Uterus (tissue), 4 donors: Measurements from ENCODE around the gene TESK2. TPM values are rescaled to one million over a fixed set of nuclear protein-coding genes. Genes with fewer than 3 reads are reported as not detected.

Experiments used
- DNase-seq, 2 donors: peaks; one replicate each; pipeline ENCODE4 v3.0.0-alpha.2; 2019 to 2020
- H3K27ac ChIP-seq, 2 donors: fragments of 200-600 bp; sonication (generic); 1 replicate in 1 of 2; 2 replicates in 1 of 2; pipeline ENCODE4 v1.5.1; 2016 to 2018
- H3K27me3 ChIP-seq, 2 donors: fragments of 200-600 bp; sonication (generic); one replicate each; pipeline ENCODE4 v1.5.1; 2018 to 2019; ENCODE audit warnings: control low read depth in 1 of 2
- H3K36me3 ChIP-seq, 2 donors: fragments of 200-600 bp; sonication (generic); one replicate each; pipeline ENCODE4 v1.5.1; 2019; ENCODE audit warnings: control low read depth in 1 of 2
- H3K4me1 ChIP-seq, 2 donors: fragments of 200-600 bp; sonication (generic); one replicate each; pipeline ENCODE4 v1.5.1; 2018 to 2019; ENCODE audit warnings: control low read depth in 1 of 2
- H3K4me3 ChIP-seq, 2 donors: fragments of 200-600 bp; sonication (generic); 1 replicate in 1 of 2; 2 replicates in 1 of 2; pipeline ENCODE4 v1.5.1; 2018 to 2019; ENCODE audit warnings: mild to moderate bottlenecking in 1 of 2
- H3K9me3 ChIP-seq, 2 donors: fragments of 200-600 bp; sonication (generic); one replicate each; pipeline ENCODE4 v1.5.1; 2019; ENCODE audit warnings: control low read depth in 1 of 2
- POLR2A ChIP-seq, 2 donors: fragments of 450-650 bp; IDR thresholded peaks; one replicate each; pipeline ENCODE4 v1.6.1; 2016; ENCODE audit warnings: antibody characterized with exemption in 2 of 2, mild to moderate bottlenecking in 1 of 2, moderate library complexity in 1 of 2
- intact Hi-C: fragments of 100-400 bp; cut with DNase I; formaldehyde crosslinking; loops from one replicate; pipeline ENCODE4 v1.15.1; 2023; ENCODE audit warnings: low total_unique reads
- total RNA-seq, 4 donors: library from RNA; depleted of rRNA in 3 of 4; stranded (reverse); fragments of >200 nt in 3 of 4; gene quantifications; one replicate each; pipeline versions ENCODE4 v1.1.0 to v1.2.4, GENCODE V29; 2014 to 2023
- TF ChIP-seq, protein P1 (sequence below), 4 experiments: fragments of 200-600 bp in 2 of 4; fragments of 450-650 bp in 2 of 4; sonication (generic) in 2 of 4; IDR thresholded peaks; one replicate each; pipeline ENCODE4 v1.5.1; 2016 to 2019; ENCODE audit warnings: antibody characterized with exemption in 4 of 4, mild to moderate bottlenecking in 2 of 4, moderate library complexity in 1 of 4
- donor health status: DM: yes; HTN: yes; CAD: no.

Gene TESK2
- total RNA-seq, 4 donors from 2014 or later, result 0.29 to 7.5 (median 2.1) TPM

- Histone ChIP-seq H3K4me3 (no peak overlapping the region), H3K9me3 (no peaks in the 10 kb centered on the region), H3K27me3 (no peaks in the 10 kb centered on the region), H3K4me1 (no peaks in the 10 kb centered on the region), H3K27ac (no peak overlapping the region), H3K36me3 (no peaks in the 10 kb centered on the region)
- no peak for DNase-seq
- no peak for TF ChIP-seq POLR2A (IDR thresholded peaks at IDR 0.05)
- TF ChIP-seq, protein P1, sequence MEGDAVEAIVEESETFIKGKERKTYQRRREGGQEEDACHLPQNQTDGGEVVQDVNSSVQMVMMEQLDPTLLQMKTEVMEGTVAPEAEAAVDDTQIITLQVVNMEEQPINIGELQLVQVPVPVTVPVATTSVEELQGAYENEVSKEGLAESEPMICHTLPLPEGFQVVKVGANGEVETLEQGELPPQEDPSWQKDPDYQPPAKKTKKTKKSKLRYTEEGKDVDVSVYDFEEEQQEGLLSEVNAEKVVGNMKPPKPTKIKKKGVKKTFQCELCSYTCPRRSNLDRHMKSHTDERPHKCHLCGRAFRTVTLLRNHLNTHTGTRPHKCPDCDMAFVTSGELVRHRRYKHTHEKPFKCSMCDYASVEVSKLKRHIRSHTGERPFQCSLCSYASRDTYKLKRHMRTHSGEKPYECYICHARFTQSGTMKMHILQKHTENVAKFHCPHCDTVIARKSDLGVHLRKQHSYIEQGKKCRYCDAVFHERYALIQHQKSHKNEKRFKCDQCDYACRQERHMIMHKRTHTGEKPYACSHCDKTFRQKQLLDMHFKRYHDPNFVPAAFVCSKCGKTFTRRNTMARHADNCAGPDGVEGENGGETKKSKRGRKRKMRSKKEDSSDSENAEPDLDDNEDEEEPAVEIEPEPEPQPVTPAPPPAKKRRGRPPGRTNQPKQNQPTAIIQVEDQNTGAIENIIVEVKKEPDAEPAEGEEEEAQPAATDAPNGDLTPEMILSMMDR (IDR thresholded peaks at IDR 0.05), result no peak
- intact Hi-C loops, result no loop called here
Observed at GRCh38 chr1:45334308-45335245, 156.4 kb downstream of the TESK2 start.

GRCh38 chr1:45332346-45332720 lies 158.6 kb downstream of the TESK2 start:
- H3K36me3 ChIP-seq, result no peaks in the 10 kb centered on the region
- no peaks in the 10 kb centered on the region for H3K9me3 ChIP-seq
- H3K4me3 ChIP-seq, result no peak overlapping the region
- no peaks in the 10 kb centered on the region for H3K27me3 ChIP-seq
- peaks cover 0 to under 1% of the 10 kb centered on the region in 2 donors for H3K4me1 ChIP-seq
- no peak for DNase-seq
- TF ChIP-seq POLR2A (IDR thresholded peaks at IDR 0.05), result no peak
- TF ChIP-seq, protein P1 (IDR thresholded peaks at IDR 0.05), result no peak
- H3K27ac ChIP-seq, result no peak overlapping the region
- intact Hi-C loops, result no loop called here

DNA sequence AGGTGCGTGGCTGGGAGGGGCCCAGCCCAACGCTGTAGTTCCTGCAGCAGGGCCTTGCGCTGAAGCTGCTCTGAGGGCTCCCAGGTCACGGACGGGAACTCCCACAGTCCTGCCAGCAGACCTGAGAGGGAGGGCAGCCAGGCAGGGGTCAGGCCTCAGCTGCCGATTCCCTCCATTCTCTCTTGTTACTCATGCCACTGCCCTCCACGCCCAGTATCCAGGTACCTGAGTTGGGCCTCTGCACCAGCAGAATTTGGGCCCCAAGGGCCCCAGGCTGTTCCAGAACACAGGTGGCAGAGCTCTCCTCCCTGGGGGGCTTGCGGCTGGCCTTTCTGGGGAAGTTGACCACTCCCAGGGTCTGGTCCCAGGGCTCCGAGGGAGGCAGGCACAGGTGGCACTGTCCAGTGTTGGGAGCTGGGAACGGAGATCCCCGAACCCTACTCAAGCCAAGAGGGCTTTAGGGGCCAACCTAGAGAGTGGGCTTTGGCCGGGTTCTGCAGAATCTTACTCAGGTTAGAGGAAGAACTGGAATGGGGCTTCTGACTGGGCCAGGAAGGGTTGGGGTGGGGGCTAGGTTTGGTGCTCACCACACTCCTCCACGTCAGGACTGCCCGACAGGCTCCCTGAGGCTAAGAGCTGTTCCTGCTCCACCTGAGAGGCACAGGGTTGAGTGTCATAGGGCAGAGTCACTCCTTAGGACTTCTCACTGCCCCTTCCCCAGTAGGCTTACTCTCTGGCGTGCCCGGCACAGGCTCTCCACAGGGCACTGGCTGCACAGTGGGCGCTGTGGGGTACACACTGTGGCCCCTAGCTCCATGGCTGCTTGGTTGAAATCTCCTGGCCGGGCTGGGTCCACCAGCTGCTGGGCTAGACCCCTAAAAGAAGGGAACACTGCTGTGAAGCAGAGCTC lies 159.3 kb downstream of the TESK2 start:
- H3K36me3 ChIP-seq, result no peaks in the 10 kb centered on the region

GRCh38 chr1:45329445-45329844 lies 161.5 kb downstream of the TESK2 start:
- H3K9me3 ChIP-seq, result no peaks in the 10 kb centered on the region
- TF ChIP-seq, protein P1 (IDR thresholded peaks at IDR 0.05), result no peak
- no peak for TF ChIP-seq POLR2A (IDR thresholded peaks at IDR 0.05)
- H3K36me3 ChIP-seq, result no peaks in the 10 kb centered on the region
- DNase-seq, result no peak
- H3K4me1 ChIP-seq, result peaks cover 0 to 3% of the 10 kb centered on the region in 2 donors
- H3K27me3 ChIP-seq, result no peaks in the 10 kb centered on the region
- H3K4me3 ChIP-seq, result no peak overlapping the region
- no peak overlapping the region for H3K27ac ChIP-seq
- intact Hi-C loops, result no loop called here

More for the DNA sequence above, 159.3 kb downstream of the TESK2 start:
- Histone ChIP-seq H3K4me3 (no peak overlapping the region), H3K27ac (no peak overlapping the region), H3K9me3 (no peaks in the 10 kb centered on the region), H3K27me3 (no peaks in the 10 kb centered on the region), H3K4me1 (peaks cover 0 to 3% of the 10 kb centered on the region in 2 donors)
- intact Hi-C loops, result no loop called here
- DNase-seq, result no peak
- TF ChIP-seq, protein P1 (IDR thresholded peaks at IDR 0.05), result no peak
- TF ChIP-seq POLR2A (IDR thresholded peaks at IDR 0.05), result no peak
